Choroid plexus epithelial cell (primary cell): ENCODE data around the gene TTC3.
A peak's percentile ranks its signal among the peaks of the same experiment; 100 is the strongest.

Source experiments
- DNase-seq: peaks from one replicate; pipeline ENCODE4 v3.0.0-alpha.2; 2010; ENCODE audit warnings: low read depth
- H3K4me3 ChIP-seq: 2 replicates; pipeline ENCODE4 v1.5.1; 2011; ENCODE audit warnings: low read depth, mild to moderate bottlenecking, control low read depth, low read length, moderate library complexity
- TF ChIP-seq, protein P1 (sequence below): conservative IDR thresholded peaks from 2 replicates; pipeline ENCODE4 v1.5.1; 2011; ENCODE audit warnings: low read depth, mild to moderate bottlenecking, control low read depth, inconsistent platforms, low read length, moderate library complexity

Gene TTC3

DNA sequence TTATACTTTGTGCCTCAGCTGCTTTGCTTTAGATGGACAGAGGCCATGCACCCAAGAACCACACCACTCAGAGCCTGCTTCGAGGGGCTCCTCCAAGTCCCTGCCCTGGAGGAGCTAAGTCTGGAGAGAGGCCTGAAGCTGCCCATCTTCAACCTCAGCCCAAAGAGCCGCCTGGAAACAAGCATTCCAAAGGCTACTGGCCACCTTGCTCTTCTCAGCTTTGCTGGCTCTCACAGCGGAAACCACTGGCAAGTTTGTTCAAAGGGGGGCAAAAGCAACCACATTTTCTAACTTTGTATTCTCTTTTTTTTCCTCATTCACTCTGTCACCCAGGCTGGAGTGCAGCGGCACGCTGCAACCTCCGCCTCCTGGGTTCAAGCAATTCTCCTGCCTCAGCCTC, 170.9 kb downstream of the TTC3 start:
- H3K4me3 ChIP-seq: no peak overlapping the region
- TF ChIP-seq, protein P1, sequence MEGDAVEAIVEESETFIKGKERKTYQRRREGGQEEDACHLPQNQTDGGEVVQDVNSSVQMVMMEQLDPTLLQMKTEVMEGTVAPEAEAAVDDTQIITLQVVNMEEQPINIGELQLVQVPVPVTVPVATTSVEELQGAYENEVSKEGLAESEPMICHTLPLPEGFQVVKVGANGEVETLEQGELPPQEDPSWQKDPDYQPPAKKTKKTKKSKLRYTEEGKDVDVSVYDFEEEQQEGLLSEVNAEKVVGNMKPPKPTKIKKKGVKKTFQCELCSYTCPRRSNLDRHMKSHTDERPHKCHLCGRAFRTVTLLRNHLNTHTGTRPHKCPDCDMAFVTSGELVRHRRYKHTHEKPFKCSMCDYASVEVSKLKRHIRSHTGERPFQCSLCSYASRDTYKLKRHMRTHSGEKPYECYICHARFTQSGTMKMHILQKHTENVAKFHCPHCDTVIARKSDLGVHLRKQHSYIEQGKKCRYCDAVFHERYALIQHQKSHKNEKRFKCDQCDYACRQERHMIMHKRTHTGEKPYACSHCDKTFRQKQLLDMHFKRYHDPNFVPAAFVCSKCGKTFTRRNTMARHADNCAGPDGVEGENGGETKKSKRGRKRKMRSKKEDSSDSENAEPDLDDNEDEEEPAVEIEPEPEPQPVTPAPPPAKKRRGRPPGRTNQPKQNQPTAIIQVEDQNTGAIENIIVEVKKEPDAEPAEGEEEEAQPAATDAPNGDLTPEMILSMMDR: no peak
- DNase-seq: no peak

- no peak overlapping the region for H3K4me3 ChIP-seq
- DNase-seq: peak; percentile 37
- TF ChIP-seq, protein P1: no peak
Observed at GRCh38 chr21:37244501-37245095, 171.5 kb downstream of the TTC3 start.

DNA sequence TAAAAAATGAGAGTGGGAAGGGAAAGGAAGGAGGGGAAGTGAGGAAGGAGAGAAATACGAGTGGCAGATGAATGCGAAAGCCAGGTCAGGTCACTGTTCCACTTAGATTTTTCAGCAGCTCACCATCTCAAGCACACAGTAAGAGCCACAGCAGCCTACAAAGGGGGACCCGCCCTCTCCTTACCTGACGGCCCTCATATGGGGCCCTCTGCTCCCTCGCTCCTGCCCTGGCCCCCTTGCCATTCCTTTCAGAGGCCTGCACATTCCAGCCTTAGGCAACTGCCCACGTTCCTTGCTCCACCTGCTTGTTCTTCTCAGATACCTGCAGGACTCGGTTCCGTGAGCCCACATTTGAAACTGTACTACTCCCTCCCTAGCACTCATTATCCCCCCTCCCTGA, 172.1 kb downstream of the TTC3 start:
- no peak overlapping the region for H3K4me3 ChIP-seq
- DNase-seq: no peak
- TF ChIP-seq, protein P1: no peak

DNA sequence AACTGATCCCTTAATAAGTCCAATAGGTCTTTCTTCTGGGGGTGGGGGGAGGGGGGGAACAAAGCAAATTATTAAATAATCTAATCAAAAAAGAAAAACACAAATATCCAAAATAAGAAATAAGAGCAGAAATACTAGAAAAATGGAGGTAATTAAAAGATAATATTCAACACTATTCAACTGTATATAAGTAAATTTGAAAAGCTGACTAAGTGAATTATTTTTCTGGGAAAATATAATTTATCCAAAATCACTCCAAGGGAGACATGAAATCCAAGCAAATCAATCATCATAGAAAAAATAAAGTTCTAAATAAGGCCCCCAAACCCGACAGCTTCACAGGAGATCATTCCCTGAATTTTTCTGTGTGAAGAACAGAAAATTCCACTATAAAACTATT, 175.2 kb downstream of the TTC3 start:
- no peak for DNase-seq
- H3K4me3 ChIP-seq: no peak overlapping the region
- TF ChIP-seq, protein P1: no peak

DNA sequence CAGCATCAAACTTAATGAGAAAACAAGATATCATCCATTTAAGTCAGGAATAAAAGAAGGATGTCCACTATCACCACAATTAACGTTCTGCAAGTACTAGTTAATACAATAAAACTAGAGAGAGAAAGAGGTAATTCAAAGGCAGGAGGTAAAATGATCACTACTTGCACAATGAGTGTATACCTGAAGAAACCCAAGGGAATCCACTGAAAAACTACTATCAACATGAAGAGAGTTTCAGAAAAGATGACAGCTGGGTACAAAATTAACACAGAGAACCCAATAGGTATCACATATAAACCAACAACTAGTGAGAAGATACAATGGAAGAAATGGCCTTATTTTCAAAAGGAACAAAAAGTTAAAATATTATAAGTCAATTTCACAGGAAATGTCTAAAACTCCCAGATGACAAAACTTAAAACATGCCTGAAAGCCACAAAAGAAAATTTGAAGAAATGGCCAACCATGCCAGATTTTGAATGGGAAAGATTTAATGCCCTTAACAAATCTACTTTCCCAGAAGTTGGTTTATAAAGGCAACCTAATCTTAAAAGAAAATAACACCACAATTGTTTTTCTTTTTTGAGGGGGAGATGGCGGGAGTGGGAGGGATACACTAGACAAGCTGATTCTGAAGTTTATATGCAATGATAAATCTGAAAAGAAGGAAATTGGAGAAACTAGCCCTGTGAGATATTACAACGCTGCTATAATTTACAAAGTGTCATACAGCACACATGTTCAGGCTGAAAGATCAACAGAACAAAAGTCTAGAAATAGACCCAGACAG, 176.3 kb downstream of the TTC3 start:
- H3K4me3 ChIP-seq: no peak overlapping the region
- no peak for DNase-seq
- TF ChIP-seq, protein P1: no peak

- H3K4me3 ChIP-seq: no peak overlapping the region
- no peak for DNase-seq
- TF ChIP-seq, protein P1: no peak
Observed at GRCh38 chr21:37251294-37251634, 178.2 kb downstream of the TTC3 start.
